ENCODE data around the gene DNAJB5.

DNA sequence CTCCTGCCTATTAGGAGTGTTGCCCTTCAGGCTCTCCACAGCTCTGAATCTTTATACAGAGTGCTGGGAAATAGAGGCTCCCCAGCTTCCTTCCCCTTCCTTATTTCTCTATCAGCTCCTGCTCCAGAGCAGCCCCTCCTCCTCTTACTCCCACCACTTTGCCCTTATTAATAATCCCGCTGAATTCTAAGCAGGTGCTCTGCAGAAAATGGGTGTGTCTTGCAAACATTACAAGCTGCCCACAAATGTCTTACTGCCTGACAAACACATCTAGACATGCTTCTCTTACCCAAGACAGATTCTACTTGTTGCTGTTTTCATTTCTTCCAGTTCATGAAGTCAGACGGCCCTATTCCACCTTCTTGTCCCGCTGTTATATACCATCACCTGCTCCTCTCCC, 25.1 kb upstream of the DNAJB5 start:
- TF ChIP-seq, protein P1, sequence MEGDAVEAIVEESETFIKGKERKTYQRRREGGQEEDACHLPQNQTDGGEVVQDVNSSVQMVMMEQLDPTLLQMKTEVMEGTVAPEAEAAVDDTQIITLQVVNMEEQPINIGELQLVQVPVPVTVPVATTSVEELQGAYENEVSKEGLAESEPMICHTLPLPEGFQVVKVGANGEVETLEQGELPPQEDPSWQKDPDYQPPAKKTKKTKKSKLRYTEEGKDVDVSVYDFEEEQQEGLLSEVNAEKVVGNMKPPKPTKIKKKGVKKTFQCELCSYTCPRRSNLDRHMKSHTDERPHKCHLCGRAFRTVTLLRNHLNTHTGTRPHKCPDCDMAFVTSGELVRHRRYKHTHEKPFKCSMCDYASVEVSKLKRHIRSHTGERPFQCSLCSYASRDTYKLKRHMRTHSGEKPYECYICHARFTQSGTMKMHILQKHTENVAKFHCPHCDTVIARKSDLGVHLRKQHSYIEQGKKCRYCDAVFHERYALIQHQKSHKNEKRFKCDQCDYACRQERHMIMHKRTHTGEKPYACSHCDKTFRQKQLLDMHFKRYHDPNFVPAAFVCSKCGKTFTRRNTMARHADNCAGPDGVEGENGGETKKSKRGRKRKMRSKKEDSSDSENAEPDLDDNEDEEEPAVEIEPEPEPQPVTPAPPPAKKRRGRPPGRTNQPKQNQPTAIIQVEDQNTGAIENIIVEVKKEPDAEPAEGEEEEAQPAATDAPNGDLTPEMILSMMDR (IDR thresholded peaks at IDR 0.05) = no peak
- TF ChIP-seq POLR2A (IDR thresholded peaks at IDR 0.05) = no peak
